Ectodermal cell (in vitro differentiated cells): Measurements from ENCODE around the gene MAD1L1.

Experiments used
- H3K27ac ChIP-seq: 2 replicates; pipeline ENCODE4 v1.7.0; 2013; ENCODE audit warnings: mild to moderate bottlenecking, low read depth, low read length; ENCODE audit not compliant: insufficient read depth, poor library complexity, severe bottlenecking
- H3K27me3 ChIP-seq: 2 replicates; pipeline ENCODE4 v1.7.0; 2013; ENCODE audit warnings: mild to moderate bottlenecking, low read length; ENCODE audit not compliant: insufficient read depth, control insufficient read depth, poor library complexity, severe bottlenecking
- H3K36me3 ChIP-seq: one replicate; pipeline ENCODE4 v1.7.0; 2013; ENCODE audit warnings: low read length; ENCODE audit not compliant: control insufficient read depth, insufficient read depth
- H3K4me1 ChIP-seq: one replicate; pipeline ENCODE4 v1.7.0; 2013; ENCODE audit warnings: low read length; ENCODE audit not compliant: control insufficient read depth, insufficient read depth
- H3K4me3 ChIP-seq: 2 replicates; pipeline ENCODE4 v1.7.0; 2013; ENCODE audit warnings: low read depth, low read length, control low read depth; ENCODE audit not compliant: insufficient read depth
- H3K9me3 ChIP-seq: 2 replicates; pipeline ENCODE4 v1.7.0; 2013; ENCODE audit warnings: mild to moderate bottlenecking, low read length, moderate library complexity; ENCODE audit not compliant: control insufficient read depth
- WGBS, 2 experiments: methylation state at CpG; one replicate each; pipeline ENCODE4 v1.1.7; 2013; ENCODE audit warnings: missing lambda C conversion rate in 2 of 2; 5-methylcytosine and 5-hydroxymethylcytosine counted together

Gene MAD1L1

GRCh38 chr7:2158331-2159175 lies 74.2 kb downstream of the MAD1L1 start:
- peak overlapping the region; percentile 72 for H3K27ac ChIP-seq
- H3K4me1 ChIP-seq, result peaks cover 25% of the 10 kb centered on the region
- 92 to 93% methylated on average over 13 of the region's 13 CpGs for WGBS, 2 experiments
- H3K27me3 ChIP-seq, result no peaks in the 10 kb centered on the region
- no peak overlapping the region for H3K4me3 ChIP-seq
- no peaks in the 10 kb centered on the region for H3K9me3 ChIP-seq
- no peaks in the 10 kb centered on the region for H3K36me3 ChIP-seq

- Histone ChIP-seq H3K4me3 (no peak overlapping the region), H3K27ac (peak overlapping the region; percentile 72), H3K36me3 (no peaks in the 10 kb centered on the region), H3K27me3 (no peaks in the 10 kb centered on the region), H3K4me1 (peaks cover 18% of the 10 kb centered on the region), H3K9me3 (no peaks in the 10 kb centered on the region)
- 91 to 93% methylated on average over 19 of the region's 19 CpGs for WGBS, 2 experiments
Observed at GRCh38 chr7:2157473-2158279, 75.1 kb downstream of the MAD1L1 start.

- no peaks in the 10 kb centered on the region for H3K27me3 ChIP-seq
- no peaks in the 10 kb centered on the region for H3K36me3 ChIP-seq
- H3K27ac ChIP-seq, result no peak overlapping the region
- H3K4me3 ChIP-seq, result no peak overlapping the region
- H3K9me3 ChIP-seq, result no peaks in the 10 kb centered on the region
- H3K4me1 ChIP-seq, result peaks cover 16% of the 10 kb centered on the region
- 94 to 95% methylated on average over 15 of the region's 15 CpGs for WGBS, 2 experiments
Observed at GRCh38 chr7:2156756-2157472, 75.8 kb downstream of the MAD1L1 start.

GRCh38 chr7:2154831-2155230 lies 77.9 kb downstream of the MAD1L1 start:
- Histone ChIP-seq H3K27ac (no peak overlapping the region), H3K27me3 (no peaks in the 10 kb centered on the region), H3K4me1 (peaks cover 26% of the 10 kb centered on the region), H3K4me3 (no peak overlapping the region), H3K9me3 (no peaks in the 10 kb centered on the region), H3K36me3 (no peaks in the 10 kb centered on the region)
- WGBS, 2 experiments, result 95% methylated on average over 17 of the region's 17 CpGs

GRCh38 chr7:2154121-2154520 lies 78.6 kb downstream of the MAD1L1 start:
- peaks cover 26% of the 10 kb centered on the region for H3K4me1 ChIP-seq
- no peaks in the 10 kb centered on the region for H3K36me3 ChIP-seq
- H3K4me3 ChIP-seq, result no peak overlapping the region
- 85 to 88% methylated on average over 5 to 6 of the region's 6 CpGs for WGBS, 2 experiments
- no peak overlapping the region for H3K27ac ChIP-seq
- H3K9me3 ChIP-seq, result no peaks in the 10 kb centered on the region
- no peaks in the 10 kb centered on the region for H3K27me3 ChIP-seq

- Histone ChIP-seq H3K27me3 (no peaks in the 10 kb centered on the region), H3K4me1 (peaks cover 15% of the 10 kb centered on the region), H3K9me3 (no peaks in the 10 kb centered on the region), H3K36me3 (no peaks in the 10 kb centered on the region), H3K27ac (no peak overlapping the region), H3K4me3 (no peak overlapping the region)
- 95 to 96% methylated on average over 9 of the region's 9 CpGs for WGBS, 2 experiments
Observed at GRCh38 chr7:2152646-2153045, 80.1 kb downstream of the MAD1L1 start.

- WGBS, 2 experiments, result 90 to 92% methylated on average over 24 of the region's 24 CpGs
- Histone ChIP-seq H3K36me3 (no peaks in the 10 kb centered on the region), H3K9me3 (no peaks in the 10 kb centered on the region), H3K4me3 (no peak overlapping the region), H3K27me3 (no peaks in the 10 kb centered on the region), H3K4me1 (peaks cover 10% of the 10 kb centered on the region), H3K27ac (no peak overlapping the region)
Observed at GRCh38 chr7:2151801-2152612, 80.7 kb downstream of the MAD1L1 start.

GRCh38 chr7:2151237-2151636 lies 81.5 kb downstream of the MAD1L1 start:
- Histone ChIP-seq H3K27me3 (no peaks in the 10 kb centered on the region), H3K9me3 (no peaks in the 10 kb centered on the region), H3K4me1 (peaks cover 10% of the 10 kb centered on the region), H3K4me3 (no peak overlapping the region), H3K36me3 (no peaks in the 10 kb centered on the region), H3K27ac (no peak overlapping the region)
- 91 to 93% methylated on average over 8 of the region's 8 CpGs for WGBS, 2 experiments

- WGBS, 2 experiments, result 91 to 94% methylated on average over 10 of the region's 10 CpGs
- H3K27ac ChIP-seq, result no peak overlapping the region
Observed at GRCh38 chr7:2150445-2150815, 82.3 kb downstream of the MAD1L1 start.

More at GRCh38 chr7:2150445-2150815, 82.3 kb downstream of the MAD1L1 start:
- no peaks in the 10 kb centered on the region for H3K27me3 ChIP-seq
- H3K36me3 ChIP-seq, result peaks cover 4% of the 10 kb centered on the region
- peaks cover 10% of the 10 kb centered on the region for H3K4me1 ChIP-seq
- H3K9me3 ChIP-seq, result no peaks in the 10 kb centered on the region
- H3K4me3 ChIP-seq, result no peak overlapping the region
